D341Med (cell line): ENCODE measurements around the gene LRMDA.
"Not testable (repeated sequence)": the region's sequence is repeated elsewhere in the genome, so short reads cannot be mapped to it uniquely, and the experiment has no call there.

ENCODE experiments used
- DNase-seq: peaks from one replicate; pipeline ENCODE4 v3.0.0; 2012; ENCODE audit warnings: low spot score

Gene LRMDA

GRCh38 chr10:75508239-75508813, 76.9 kb downstream of the LRMDA start:
- DNase-seq = no peak

DNA sequence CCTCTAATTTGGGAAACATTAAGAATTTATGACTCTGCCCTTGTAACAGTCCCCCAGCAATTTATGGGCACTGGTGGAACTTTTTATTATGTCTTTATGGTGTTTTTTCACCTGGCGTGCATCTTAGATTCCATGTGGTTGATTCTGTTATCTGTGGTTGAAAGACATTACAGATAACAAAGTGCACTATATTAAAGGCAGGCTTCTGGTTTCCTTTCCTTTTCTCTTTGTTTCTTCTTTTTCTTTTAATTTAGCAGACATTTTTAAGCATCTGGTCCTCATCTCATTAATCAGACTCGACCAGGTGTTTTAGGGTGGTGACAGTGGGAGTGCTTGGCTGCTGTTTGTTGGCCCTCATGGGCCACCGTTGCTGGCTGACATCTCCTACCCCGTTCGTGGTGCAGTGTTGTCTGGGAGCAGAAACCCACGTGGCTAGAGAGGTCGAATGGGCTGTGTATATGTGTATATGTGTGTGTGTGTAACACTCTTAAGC, 77.4 kb downstream of the LRMDA start:
- no peak for DNase-seq

DNA sequence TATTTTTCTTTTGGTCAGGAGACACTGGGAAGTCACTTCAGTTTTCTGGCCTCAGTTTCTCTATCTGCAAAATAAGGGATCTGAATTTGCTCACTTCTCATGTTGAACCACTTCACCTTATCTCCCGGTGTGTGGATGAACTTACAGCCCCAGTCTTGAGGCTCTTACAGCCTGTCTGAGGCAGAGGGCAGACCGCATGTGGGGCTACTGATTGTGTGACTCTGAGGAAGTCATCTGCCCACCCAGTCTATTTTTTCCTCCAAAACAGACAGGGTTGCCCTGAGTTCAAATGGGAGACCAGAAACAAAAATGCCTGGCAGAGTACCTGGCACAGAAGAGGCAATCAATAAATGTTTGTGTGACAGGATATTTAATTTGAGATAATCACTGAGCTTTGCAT, 78.3 kb downstream of the LRMDA start:
- no peak for DNase-seq

DNA sequence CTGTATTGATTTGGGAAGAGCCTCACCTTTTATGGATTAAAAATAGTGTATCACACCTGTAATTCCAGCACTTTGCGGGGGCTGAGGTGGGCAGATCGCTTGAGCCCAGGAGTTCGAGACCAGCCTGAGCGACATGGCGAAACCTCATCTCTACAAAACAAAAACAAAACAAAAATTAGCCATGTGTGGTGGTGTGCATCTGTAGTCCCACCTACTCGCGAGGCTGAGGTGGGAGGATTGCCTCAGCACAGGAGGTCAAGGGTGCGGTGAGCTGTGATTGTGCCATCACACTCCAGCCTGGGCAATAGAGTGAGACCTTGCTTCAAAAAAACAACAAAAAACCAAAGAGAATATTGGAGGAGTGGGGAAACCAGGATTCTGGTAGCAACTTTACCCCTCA, 79.6 kb downstream of the LRMDA start:
- no peak for DNase-seq

GRCh38 chr10:75512203-75512933, 80.9 kb downstream of the LRMDA start:
- DNase-seq = no peak

- DNase-seq = no peak
Measured at GRCh38 chr10:75513292-75513885, 82.0 kb downstream of the LRMDA start.

- DNase-seq = no peak
Measured at GRCh38 chr10:75514830-75515229, 83.4 kb downstream of the LRMDA start.

DNA sequence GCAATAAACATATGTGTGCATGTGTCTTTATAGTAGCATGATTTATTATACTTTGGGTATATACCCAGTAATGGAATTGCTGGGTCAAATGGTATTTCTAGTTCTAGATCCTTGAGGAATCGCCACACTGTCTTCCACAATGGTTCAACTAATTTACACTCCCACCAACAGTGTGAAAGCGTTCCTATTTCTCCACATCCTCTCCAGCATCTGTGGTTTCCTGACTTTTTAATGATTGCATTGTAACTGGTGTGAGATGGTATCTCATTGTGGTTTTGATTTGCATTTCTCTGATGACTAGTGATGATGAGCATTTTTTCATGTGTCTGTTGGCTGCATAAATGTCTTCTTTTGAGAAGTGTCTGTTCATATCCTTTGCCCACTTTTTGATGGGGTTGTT, 84.7 kb downstream of the LRMDA start:
- not testable (repeated sequence) for DNase-seq

DNA sequence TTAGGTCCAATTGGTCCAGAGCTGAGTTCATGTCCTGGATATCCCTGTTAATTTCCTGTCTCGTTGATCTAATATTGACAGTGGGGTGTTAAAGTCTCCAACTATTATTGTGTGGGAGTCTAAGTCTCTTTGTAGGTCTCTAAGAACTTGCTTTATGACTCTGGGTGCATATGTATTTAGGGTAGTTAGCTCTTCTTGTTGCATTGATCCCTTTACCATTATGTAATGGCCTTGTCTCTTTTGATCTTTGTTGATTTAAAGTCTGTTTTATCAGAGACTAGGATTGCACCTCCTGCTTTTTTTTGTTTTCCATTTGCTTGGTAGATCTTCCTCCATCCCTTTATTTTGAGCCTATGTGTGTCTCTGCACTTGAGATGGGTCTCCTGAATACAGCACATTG, 87.8 kb downstream of the LRMDA start:
- DNase-seq = not testable (repeated sequence)

DNA sequence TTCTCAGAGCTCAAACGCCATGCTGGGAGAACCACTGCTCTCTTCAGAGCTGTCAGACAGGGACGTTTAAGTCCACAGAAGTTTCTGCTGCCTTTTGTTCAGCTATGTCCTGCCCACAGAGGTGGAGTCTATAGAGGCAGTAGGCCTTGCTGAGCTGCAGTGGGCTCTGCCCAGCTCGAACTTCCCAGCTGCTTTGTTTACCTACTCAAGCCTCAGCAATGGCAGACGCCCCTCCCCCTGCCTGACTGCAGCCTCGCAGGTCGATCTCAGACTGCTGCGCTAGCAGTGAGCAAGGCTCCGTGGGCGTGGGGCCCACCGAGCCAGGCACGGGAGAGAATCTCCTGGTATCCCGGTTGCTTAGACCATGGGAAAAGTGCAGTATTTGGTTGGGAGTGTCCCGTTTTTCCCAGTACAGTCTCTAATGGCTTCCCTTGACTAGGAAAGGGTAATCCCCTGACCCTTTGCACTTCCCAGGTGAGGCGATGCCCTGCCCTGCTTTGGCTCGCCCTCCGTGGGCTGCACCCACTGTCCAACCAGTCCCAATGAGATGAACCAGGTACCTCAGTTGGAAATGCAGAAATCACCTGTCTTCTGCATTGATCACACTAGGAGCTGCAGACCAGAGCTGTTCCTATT, 89.9 kb downstream of the LRMDA start:
- not testable (repeated sequence) for DNase-seq

DNA sequence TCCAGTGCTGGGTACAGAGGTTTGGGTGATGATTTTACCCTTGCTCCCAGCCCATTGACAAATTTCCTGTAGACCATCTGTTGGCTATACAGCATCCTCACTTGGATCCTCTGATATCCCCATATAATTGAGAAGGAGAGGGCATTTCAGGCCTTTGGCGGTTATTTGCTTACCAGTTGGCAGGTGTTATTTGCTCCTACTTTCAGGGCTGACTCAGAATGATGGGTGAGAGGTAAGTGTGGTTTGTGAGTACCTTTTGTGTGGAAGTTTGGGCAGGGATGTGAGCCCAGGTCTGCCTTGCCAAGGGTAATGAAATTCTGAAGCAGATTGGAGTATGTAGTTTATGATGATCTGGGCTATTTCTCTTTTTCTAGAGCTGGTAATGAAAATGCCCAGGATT, 93.6 kb downstream of the LRMDA start:
- DNase-seq = no peak

- DNase-seq = no peak
Measured at GRCh38 chr10:75525646-75526045, 94.2 kb downstream of the LRMDA start.

GRCh38 chr10:75527542-75527941, 96.1 kb downstream of the LRMDA start:
- DNase-seq = no peak

- no peak for DNase-seq
Measured at GRCh38 chr10:75528392-75528791, 97.0 kb downstream of the LRMDA start.

DNA sequence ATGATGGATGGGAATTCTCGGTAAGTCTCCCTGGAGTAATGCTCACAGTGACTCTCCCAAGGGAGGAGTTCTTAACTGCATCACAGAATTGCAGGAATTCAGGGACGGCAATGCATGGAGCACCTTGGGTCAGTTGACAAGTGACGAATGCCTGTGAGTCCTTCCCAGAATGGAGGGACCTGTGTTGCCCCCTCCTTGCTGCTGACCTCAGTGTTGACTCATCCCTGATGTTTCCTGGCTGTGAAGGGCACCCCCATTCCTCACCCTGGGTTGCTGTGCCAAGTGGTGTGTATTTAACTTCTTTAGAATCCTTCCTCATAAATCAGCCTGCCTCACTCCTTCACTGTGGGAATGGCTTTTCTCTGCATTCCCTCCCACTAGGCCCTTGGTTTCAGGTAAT, 98.9 kb downstream of the LRMDA start:
- peak; percentile 8 for DNase-seq

DNA sequence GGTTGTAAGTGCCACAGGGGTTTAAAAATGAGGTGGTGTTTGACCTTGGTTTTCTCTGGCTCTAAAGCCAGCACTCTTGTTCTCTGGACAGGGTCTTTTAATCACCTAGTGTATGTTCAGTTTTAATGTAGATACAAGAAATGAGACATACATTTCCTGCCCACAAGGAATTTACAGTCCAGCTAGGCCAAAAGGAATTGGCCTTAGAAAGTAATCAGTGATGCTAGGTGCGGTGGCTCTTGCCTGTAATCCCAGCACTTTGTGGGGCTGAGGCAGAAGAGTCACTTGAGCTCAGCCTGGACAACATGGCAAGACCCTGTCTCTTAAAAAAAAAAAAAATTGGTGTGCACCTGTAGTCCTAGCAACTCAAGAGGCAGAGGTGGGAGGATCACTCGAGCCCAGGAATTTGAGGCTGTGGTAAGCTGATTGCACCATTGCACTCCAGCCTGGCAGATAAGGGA, 100.2 kb downstream of the LRMDA start:
- no peak for DNase-seq

DNA sequence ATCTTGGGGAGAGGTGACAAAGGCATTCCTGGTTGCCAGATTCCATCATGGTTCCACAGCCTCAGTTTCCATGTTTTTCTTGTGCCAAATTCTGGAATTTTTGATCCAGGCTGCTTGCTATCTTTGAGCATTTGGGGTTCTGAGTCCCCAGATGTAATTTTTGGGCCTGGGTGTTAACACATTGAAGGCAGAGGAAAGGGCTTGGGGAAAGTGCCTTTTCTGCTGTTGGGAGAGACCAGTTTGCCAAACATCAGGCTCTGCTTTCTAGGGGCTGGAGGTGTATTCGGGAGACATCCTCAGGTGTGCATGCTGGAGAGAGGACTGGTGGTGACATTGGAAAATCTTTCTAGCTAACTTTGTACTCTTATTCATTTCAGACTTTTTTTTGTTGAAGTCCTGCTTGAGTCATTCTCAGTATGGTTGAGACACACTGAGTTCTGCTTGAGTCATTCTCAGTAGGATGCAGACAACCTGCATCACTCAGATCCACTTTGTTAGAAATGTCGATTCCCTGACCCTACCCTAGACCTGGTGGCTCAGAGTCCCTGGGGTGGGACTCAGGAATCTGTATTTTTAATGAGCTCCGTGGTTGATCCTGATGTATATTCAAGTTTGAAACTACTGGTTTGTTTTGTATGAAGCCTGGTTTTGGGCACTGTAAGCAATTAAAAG, 101.0 kb downstream of the LRMDA start:
- no peak for DNase-seq

DNA sequence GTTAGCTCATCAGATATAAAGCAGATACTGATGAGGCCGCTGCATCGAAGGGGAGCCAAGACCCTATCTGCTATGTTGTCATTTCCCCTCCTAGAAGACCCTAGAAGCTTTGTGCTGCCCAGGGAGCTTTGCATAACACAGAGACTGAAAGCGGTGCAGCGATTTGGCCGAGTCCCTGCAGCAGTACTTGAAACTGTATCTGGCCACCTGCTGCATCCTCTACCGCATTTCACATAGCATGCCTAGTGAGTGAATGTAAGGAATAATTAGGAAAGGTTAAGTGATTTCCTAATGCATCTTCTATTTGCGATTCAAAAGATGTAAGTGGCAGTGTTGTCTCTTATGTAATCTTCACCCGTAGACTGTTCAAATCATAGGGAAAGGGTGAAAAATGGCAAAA, 106.7 kb downstream of the LRMDA start:
- no peak for DNase-seq

- DNase-seq = no peak
Measured at GRCh38 chr10:75538765-75539164, 107.3 kb downstream of the LRMDA start.

DNA sequence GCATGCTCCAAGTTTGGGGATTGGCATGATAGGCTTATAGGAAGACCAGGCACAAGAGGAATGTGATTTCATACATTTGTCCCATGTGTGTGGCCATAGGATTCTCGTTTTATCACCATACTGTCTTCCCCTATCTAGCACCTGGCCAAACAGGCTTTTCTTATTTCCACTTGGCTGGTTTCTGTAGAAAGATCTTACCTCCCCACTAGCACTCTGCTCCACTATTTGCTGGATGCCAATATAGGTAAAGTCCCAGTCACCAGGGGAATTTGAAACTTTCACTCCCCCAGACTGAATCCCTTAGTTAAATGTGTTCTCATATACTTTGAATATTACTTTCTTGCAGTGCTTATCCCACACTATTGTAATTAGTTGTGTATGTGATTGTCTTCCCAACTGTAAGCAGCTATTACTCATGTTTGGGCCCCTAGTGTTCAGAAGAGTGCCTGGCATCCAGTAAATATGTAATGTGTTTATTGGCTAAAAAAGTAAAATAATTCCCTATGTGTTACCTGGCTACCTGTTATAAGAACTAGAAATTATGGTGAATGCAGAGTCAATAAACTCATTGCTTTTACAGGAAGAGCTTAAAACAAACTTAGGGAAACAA, 109.0 kb downstream of the LRMDA start:
- no peak for DNase-seq

GRCh38 chr10:75540981-75541380, 109.6 kb downstream of the LRMDA start:
- DNase-seq = no peak

- no peak for DNase-seq
Measured at GRCh38 chr10:75541411-75541810, 110.0 kb downstream of the LRMDA start.
